Right forelimb (tissue), 1 donor: ENCODE data around the gene CRPPA.

Experiments used
- DNase-seq: peaks from one replicate; pipeline ENCODE4 v3.0.0-alpha.2; 2018

CRPPA gene

DNA sequence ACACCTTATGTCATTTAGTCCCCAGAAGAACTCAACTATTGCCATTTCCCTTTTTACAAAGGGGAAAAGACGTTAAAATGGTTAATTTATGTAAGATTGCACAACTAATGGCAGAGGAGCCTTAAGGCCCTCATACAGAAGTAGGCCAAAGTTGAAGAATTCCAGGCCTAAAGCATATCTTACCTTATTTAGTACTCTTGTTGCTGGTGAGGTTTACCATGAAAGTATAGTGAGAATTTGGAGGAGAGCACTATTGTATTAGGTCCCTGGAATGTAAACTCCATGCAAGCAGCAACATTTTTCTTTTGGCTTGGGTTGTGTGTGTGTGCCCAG, 731 bp upstream of the CRPPA start:
- no peak for DNase-seq

- peak; percentile 93 for DNase-seq
Measured at GRCh38 chr7:16420649-16421332, 547 bp downstream of the CRPPA start.

DNA sequence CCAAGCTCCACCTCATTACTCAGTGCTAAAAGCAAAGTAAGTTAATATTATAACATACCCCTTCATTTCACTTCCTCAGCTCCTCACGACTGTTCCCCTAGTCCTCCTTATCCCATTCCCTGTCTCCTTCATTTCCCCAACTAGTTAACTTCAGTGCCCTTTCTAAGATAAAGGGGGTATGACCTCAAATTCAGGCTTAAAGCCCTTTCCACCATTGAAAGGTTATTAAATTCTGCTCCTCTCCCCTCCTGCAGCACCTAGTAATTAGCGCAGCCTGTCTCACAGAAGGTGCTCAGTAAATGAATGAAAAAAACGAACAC, 1.0 kb downstream of the CRPPA start:
- no peak for DNase-seq

DNA sequence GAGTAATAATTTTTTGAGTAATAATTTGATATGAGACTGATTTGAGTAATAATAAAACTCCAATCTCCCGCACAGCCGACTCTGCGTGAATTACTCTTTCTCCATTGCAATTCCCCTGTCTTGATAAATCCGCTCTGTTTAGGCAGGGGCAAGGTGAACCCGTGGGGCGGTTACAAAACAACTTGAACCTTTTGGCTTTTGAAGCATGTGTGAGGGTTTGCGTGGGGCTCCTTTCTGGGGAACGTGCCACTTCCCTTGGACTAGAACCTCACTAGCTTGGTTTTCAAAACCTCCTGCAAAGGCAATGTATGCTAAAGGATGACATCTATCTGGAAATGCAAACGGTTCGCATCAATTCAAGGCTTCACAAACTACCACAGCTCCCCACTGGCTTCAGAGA, 1.5 kb downstream of the CRPPA start:
- no peak for DNase-seq

DNA sequence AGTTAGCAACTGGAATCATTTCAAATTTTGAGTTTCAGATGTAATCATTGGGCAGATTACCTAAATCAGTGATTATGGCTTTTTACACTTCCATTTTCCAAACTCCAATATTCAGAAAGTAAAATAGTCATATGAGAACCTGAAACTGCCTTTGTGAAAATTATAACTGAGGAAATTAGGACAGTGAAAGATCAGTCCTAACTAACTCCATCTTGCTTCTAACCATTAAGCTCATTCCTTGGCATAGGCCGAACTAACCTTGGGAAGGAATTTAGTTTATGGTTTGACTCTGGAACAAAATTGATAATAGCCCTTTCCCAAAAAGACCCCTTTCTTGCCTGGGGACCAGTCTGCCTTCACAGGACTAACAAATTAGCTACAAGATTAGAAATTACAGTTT, 2.2 kb downstream of the CRPPA start:
- no peak for DNase-seq

- DNase-seq, result no peak
Measured at GRCh38 chr7:16417906-16418305, 3.4 kb downstream of the CRPPA start.

DNA sequence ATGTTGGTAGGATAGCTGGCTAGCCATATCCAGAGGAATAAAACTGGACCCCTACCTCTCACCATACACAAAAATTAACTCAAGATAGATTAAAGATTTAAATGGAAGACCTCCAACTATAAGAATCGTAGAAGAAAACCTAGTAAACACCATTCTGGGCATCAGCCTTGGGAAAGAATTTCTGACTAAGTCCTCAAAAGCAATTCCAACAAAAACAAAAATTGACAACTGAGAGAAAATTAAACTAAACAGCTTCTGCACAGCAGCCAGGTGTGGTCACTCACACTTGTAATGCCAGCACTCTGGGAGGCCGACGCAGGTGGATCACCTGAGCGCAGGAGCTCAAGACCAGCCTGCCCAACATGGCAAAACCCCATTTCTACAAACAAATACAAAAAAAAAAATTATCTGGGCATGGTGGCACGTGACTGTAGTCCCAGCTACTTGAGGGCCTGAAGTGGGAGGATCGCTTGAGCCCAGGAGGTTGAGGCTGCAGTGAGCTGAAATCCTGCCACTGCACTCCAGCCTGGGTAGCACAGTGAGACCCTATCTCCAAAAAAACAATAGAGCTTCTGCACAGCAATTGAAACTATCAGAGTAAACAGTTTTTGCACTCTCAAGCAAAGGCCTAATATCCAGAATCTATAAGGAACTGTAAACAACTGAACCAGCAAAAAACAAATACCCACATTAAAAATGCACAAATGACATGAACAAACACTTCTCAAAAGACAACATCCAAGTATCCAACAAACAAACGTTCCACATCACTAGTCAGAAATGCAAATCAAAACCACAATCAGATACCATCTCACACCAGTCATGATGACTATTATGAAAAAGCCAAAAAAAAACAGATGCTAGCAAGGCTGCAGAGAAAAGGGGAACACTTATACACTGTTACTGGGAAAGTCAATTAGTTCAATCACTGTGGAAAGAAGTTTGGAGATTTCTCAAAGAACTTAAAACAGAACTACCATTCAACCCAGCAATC, 4.8 kb downstream of the CRPPA start:
- no peak for DNase-seq

- peak; percentile 76 for DNase-seq
Measured at GRCh38 chr7:16412274-16413254, 8.8 kb downstream of the CRPPA start.

GRCh38 chr7:16411391-16411790, 9.9 kb downstream of the CRPPA start:
- DNase-seq, result no peak

DNA sequence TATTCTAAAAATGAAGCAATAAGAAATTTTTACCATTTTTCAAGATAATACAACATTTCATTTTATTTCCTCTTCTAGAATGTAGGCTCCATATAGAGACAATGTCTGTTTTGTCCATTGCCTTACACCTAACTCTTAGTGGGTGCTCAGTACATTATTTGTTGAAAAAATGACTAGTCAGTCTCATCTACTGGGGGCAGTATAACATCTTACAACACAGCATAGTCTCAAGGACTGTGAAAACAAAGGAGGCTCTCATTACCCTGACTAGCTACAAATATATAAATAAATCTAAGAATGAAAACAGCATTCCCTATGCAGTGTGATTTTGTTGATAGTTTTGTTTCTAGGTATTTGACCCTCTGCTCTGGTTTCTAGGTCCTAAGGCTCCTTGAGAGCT, 11.6 kb downstream of the CRPPA start:
- no peak for DNase-seq

- DNase-seq, result no peak
Measured at GRCh38 chr7:16404636-16405035, 16.7 kb downstream of the CRPPA start.

DNA sequence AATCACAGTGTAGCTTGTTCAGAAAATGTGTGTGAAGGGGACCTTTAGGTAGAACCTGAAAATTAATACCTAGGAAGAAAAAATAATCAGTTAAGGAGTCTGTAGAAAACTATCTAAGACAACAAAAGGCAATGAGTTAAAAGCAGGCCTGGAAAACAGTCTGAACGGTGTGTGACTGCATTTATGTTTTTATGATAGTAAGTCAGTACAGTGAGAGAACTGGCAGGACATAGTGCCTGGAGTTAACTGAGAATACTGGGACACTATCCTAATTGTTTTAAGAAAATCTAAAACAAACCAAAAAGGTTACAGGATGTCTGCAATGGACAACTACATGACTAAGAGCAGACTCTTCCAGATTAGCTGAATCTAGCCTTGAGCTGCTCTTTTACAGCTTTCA, 17.9 kb downstream of the CRPPA start:
- no peak for DNase-seq

- no peak for DNase-seq
Measured at GRCh38 chr7:16402940-16403339, 18.4 kb downstream of the CRPPA start.

- DNase-seq, result no peak
Measured at GRCh38 chr7:16402091-16402490, 19.2 kb downstream of the CRPPA start.

DNA sequence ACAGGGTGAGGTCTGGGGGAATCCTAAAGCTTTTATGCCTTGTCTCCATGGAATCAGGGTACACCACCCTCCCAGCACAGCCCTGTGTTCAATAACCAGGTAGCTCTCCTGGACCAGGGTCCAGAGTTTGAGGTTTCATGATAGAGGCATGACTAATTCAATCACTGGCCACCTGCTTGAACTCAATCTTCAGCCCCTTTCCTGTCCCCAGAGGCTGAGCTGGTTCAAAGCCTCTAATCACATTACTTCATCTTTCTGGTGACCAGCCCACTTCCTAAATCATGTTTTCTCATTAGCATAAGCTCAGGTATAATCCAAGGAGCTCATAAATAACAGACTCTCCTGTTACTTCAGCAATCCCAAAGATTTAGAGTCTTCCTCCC, 20.5 kb downstream of the CRPPA start:
- DNase-seq, result no peak

- DNase-seq, result no peak
Measured at GRCh38 chr7:16399916-16400892, 21.1 kb downstream of the CRPPA start.

- DNase-seq, result no peak
Measured at GRCh38 chr7:16399265-16399831, 22.0 kb downstream of the CRPPA start.

- DNase-seq, result no peak
Measured at GRCh38 chr7:16398146-16399017, 23.0 kb downstream of the CRPPA start.

DNA sequence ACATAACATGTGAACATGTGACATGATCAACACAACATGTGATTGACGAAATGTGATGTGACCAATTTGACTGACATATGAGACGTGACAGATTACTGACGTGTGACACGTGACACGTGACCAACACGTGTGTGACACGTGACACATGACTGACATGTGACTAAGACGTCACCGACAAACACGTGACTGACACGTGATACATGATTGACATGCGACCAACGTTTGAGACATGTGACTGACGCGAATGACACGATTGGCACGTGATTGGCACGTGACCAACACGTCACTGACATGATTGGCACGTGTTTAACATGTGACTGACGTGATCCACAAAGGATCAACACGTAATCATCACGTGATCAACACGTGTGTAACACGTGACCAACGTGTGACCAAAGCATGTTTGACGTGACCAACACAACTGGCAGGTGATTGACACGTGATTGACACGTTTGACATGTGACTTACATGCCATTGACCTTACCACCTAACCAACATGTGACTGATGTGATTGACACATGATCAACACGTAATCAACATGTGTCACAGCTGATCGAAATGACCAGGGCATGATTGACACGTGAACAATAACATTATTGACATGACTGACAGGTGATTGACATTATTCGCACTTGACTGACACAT, 23.7 kb downstream of the CRPPA start:
- no peak for DNase-seq
